Measurements from ENCODE around the gene ARF1. TPM values are rescaled to one million over a fixed set of nuclear protein-coding genes. Genes with fewer than 3 reads are reported as not detected.

ARF1 gene
- total RNA-seq, 1 donor from 2014 or later = 285 TPM

DNA sequence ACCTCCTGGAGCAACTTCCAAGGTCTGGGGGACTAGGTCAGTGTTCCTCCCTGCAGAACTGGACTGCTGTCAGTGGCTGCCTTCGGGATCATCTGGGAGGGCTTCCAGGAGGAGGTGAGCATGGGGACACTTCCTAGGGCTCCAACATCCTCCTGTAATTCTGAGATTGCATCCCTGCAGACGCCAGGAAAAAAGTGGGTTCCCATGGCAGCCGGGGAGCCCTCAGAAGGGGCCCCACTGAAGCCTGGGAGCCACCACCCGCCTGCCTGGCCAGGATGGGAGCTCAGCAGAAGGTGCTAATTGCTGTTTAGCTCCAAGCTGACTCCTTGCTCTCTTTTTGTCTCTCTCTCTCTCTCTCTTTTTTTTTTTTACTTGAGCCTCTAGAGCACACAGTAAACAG lies 16.1 kb upstream of the ARF1 start:
- DNase-seq = no peak
- intact Hi-C loops (cut with micrococcal nuclease) = no loop called here

GRCh38 chr1:228066891-228067654 lies 15.4 kb upstream of the ARF1 start:
- intact Hi-C loops (cut with micrococcal nuclease) = no loop called here
- no peak for DNase-seq
- ATAC-seq = no peak

More for the DNA sequence above, 16.1 kb upstream of the ARF1 start:
- ATAC-seq = no peak

DNA sequence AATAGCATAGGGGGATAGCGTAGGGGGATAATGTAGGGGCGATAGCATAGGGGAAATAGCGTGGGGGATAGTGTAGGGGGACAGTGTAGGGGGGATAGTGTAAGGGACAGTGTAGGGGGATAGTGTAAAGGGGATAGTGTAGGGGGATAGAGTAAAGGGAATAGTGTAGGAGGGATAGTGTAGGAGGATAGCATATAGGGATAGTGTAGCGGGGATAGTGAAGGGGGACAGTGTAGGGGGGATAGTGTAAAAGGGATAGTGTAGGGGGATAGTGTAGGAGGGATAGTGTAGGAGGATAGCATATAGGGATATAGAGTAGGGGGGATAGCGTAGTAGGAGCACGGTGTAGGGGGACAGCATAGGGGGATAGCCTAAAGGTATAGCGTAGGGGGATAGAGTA lies 14.1 kb upstream of the ARF1 start:
- intact Hi-C loops (cut with micrococcal nuclease) = no loop called here
- no peak for DNase-seq
- no peak for ATAC-seq

DNA sequence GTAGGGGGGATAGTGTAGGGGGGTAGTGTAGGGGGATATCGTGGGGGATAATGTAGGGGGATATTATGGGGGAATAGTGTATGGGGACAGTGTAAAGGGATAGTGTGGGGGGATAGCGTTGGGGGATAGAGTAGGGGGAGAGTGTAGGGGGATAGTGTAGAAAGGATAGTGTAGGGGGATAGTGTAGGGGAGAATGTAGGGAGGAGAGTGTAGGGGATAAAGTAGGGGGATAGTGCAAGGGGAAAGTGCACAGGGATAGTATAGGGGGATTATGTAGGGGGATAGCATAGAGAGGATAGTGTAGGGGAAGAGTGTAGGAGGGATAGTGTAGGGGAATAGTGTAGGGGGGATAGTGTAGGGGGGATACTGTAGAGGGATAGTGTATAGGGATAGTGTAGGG lies 12.3 kb upstream of the ARF1 start:
- no peak for DNase-seq
- intact Hi-C loops (cut with micrococcal nuclease) = no loop called here
- ATAC-seq = no peak

DNA sequence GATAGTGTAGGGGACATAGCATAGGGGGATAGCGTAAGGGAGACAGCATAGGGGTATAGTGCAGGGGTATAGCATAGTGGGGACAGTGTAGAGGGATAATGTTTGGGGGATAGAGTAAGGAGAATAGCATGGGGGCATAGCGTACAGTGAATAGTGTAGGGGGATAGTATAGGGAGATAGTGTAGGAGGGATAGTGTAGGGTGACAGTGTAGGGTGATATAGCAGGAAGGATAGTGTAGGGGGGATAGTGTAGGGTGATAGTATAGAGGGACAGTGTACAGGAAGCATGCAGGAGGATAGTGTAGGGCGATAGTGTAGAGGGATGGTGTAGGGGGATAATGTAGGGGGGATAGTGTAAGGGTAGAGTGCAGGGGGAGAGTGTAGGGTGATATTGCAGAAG lies 11.7 kb upstream of the ARF1 start:
- ATAC-seq = no peak
- intact Hi-C loops (cut with micrococcal nuclease) = no loop called here
- DNase-seq = no peak

GRCh38 chr1:228071839-228072657 lies 10.5 kb upstream of the ARF1 start:
- ATAC-seq (no peak), DNase-seq (no peak)
- intact Hi-C loops (cut with micrococcal nuclease) = no loop called here

DNA sequence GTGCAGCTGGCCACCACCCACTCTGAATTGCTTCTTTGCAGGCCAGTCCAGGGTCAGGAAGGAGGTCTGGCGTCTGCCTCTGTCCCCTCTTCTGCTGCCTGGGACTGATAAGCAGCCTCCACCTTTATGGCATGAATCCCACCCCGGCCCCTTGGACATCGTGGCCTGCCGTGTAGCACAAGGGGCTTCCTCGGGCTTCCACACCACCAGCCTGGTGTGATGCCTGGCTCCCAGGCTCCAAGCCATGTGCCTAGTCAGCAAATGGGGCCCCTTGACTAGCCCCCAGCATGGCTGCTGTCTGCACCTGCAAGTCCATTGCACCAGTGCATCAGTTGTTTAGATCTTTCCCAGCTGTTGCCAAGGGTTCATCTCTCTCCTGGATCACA lies 9.9 kb upstream of the ARF1 start:
- intact Hi-C loops (cut with micrococcal nuclease) = no loop called here

DNA sequence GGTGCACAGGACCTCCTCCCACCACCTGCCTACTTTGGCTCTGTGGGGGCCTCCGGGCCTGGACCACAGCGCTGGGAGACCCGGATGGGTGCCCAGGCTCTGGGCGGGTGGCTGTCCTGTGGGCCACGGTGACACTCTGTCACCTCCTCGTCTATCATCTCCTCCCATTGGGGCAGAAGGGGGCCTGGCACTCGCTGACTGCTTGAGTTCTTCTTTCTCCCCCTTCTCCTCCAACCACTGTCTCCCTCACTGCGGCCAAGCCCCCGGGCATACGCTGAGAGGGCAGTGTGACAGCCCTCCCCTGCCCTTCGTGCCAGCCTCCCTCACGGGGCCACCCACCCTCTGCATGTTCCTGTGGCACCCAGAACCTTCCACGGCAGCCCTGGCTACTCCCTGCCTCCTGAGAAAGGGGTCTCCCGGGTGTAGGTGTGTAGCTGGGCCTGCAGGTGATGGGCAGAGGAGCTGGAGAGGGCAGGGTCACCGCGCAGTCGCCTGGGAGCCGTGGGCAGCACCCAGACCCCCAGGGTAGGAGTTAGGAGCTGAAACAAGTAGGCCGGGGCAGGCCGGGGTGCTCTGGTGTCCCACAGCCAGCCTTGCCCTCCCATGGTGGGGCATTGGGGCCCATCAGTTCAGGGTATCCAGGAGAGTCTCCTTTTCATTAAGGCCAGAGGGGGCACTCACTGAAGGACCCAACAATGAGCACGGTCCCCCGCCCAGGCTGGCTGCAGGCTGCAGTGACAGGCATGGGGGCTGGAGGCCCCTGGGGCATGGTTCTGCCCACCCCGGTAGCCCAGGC lies 9.2 kb upstream of the ARF1 start:
- DNase-seq (no peak), ATAC-seq (no peak)
- intact Hi-C loops (cut with micrococcal nuclease) = no loop called here

More for the DNA sequence above, 9.9 kb upstream of the ARF1 start:
- DNase-seq (no peak), ATAC-seq (no peak)

- intact Hi-C loops (cut with micrococcal nuclease) = no loop called here
- no peak for DNase-seq
- peak; percentile 29 for ATAC-seq
Observed at GRCh38 chr1:228073857-228074545, 8.5 kb upstream of the ARF1 start.

DNA sequence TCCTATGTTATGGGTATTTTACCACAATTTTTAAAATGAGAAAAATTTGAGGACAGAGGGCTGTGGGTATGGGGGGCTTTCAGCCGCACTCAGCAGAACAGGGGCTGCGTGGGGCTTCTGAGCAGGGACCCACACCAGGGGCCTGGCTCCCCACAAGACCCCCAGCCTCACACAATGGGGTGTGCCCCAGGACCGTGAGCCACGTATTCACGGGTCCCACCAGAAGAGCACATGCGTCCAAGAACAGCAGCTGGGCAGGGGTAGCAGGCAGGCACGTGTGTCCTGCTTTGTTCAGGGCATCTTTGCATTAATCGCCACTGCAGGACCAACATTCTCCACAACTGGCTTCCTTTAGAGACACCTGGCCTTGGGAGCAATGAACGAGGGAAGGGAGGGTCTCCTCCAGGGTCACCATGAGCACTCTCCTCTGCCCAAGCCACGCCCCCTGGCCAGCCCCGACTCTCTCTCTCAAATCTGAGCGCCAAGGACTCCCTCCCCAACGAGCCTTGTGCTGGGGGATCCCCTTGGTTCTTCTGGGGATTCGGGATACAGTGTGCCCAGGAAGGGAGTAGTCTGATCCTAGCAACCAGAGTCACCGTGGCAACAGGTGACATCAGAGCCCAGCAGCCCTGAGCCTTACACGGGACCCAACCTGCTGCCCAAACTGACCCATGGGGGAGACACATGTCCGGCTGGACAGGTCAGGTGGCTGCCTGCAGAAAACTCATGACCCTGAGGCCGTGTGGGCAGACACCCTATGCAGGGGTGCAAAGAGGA lies 7.4 kb upstream of the ARF1 start:
- no peak for DNase-seq
- intact Hi-C loops (cut with micrococcal nuclease) = no loop called here
- ATAC-seq = peak; percentile 9

DNA sequence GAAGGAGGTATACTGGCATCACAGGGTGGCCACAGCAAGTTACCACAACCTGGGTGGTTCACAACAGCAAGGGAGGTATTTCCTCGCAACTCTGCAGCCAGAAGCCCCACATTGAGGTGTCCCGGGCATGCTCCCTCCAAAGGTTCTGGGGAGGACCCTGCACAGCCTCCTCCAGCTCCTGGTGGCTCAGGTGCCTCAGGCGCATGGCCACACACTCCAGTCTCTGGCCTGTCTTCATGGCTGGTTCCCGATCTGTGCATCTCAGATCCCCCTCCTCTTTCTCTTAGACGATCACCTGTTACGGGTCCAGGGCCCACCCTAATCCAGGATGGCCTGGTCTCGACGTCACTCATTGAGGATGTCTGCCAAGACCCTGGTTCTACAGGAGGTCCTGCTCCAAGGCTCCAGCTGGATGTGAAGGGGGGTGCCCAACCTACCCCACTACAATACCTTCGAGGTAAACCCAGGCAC lies 6.7 kb upstream of the ARF1 start:
- DNase-seq (no peak), ATAC-seq (no peak)
- intact Hi-C loops (cut with micrococcal nuclease) = no loop called here

GRCh38 chr1:228076796-228077430 lies 5.6 kb upstream of the ARF1 start:
- DNase-seq = no peak
- no peak for ATAC-seq
- intact Hi-C loops (cut with micrococcal nuclease) = no loop called here

GRCh38 chr1:228077565-228078330 lies 4.8 kb upstream of the ARF1 start:
- intact Hi-C loops (cut with micrococcal nuclease) = no loop called here
- ATAC-seq (no peak), DNase-seq (no peak)

GRCh38 chr1:228079013-228079412 lies 3.5 kb upstream of the ARF1 start:
- intact Hi-C loops (cut with micrococcal nuclease) = no loop called here
- no peak for DNase-seq
- ATAC-seq = no peak

- ATAC-seq = no peak
- peak; percentile 22 for DNase-seq
- intact Hi-C loops (cut with micrococcal nuclease) = no loop called here
Observed at GRCh38 chr1:228079601-228080263, 2.8 kb upstream of the ARF1 start.

DNA sequence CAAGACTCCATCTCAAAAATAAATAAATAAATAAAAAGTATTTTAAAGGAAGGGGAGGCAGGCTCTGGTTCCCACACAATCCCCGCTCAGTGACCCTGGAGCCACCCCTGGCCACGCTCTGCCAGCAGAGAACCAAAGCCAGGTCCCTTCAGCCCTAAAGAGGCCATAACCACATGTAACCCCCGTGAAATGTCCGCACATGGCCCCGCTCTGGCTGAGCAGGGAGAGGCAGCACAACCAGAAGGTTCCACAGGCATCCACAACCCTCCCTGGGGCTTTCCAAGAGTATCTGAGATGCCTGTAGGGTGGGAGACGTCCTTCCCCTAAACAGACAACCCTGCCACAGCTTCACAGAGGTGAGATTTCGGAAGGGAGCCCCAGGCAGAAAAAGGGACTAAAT lies 1.4 kb upstream of the ARF1 start:
- intact Hi-C loops (cut with micrococcal nuclease) = no loop called here
- peak; percentile 28 for DNase-seq
- ATAC-seq = no peak
